ENCODE data around the gene PNLIPRP1.

The PNLIPRP1 gene

GRCh38 chr10:116611153-116611545, 20.4 kb downstream of the PNLIPRP1 start:
- Histone ChIP-seq H3F3A (ENCODE audit: insufficient read depth) (no peaks in the 10 kb centered on the region), H3K4me2 (ENCODE audit: low read depth, low read length, poor library complexity, severe bottlenecking) (no peak overlapping the region), H3K79me2 (ENCODE audit: insufficient read depth, low read length) (no peaks in the 10 kb centered on the region), H2AFZ (ENCODE audit: low read depth, low read length, severe bottlenecking) (no peak overlapping the region), H4K20me1 (ENCODE audit: low read depth, low read length) (no peaks in the 10 kb centered on the region), H3K4me3 (ENCODE audit: insufficient read depth, low read length, poor library complexity, severe bottlenecking) (no peak overlapping the region), H3K9ac (ENCODE audit: low read length) (no peak overlapping the region), H3K9me3 (ENCODE audit: insufficient read depth, low read length) (no peaks in the 10 kb centered on the region), H3K9me2 (replicated peaks; ENCODE audit: insufficient read depth, low read length) (no peaks in the 10 kb centered on the region), H3K27ac (ENCODE audit: low read depth, low read length) (no peak overlapping the region), H3K27me3 (ENCODE audit: low read length) (no peaks in the 10 kb centered on the region), H3K36me3 (ENCODE audit: low read length) (no peaks in the 10 kb centered on the region)
- TF ChIP-seq CTCF (IDR thresholded peaks at IDR 0.05; ENCODE audit: insufficient read depth, low read length, poor library complexity, severe bottlenecking) (no peak), EZH2phosphoT487 (conservative IDR thresholded peaks at IDR 0.05; ENCODE audit: low read length) (no peak)

- Histone ChIP-seq H3K27ac (ENCODE audit: low read depth, low read length) (no peak overlapping the region), H3K9me2 (replicated peaks; ENCODE audit: insufficient read depth, low read length) (no peaks in the 10 kb centered on the region), H3K79me2 (ENCODE audit: insufficient read depth, low read length) (no peaks in the 10 kb centered on the region), H3K4me2 (ENCODE audit: low read depth, low read length, poor library complexity, severe bottlenecking) (no peak overlapping the region), H3K36me3 (ENCODE audit: low read length) (no peaks in the 10 kb centered on the region), H3K4me3 (ENCODE audit: insufficient read depth, low read length, poor library complexity, severe bottlenecking) (no peak overlapping the region), H3F3A (ENCODE audit: insufficient read depth) (no peaks in the 10 kb centered on the region), H3K9me3 (ENCODE audit: insufficient read depth, low read length) (no peaks in the 10 kb centered on the region), H3K9ac (ENCODE audit: low read length) (no peak overlapping the region), H2AFZ (ENCODE audit: low read depth, low read length, severe bottlenecking) (no peak overlapping the region), H3K27me3 (ENCODE audit: low read length) (no peaks in the 10 kb centered on the region), H4K20me1 (ENCODE audit: low read depth, low read length) (no peaks in the 10 kb centered on the region)
- TF ChIP-seq CTCF (IDR thresholded peaks at IDR 0.05; ENCODE audit: insufficient read depth, low read length, poor library complexity, severe bottlenecking) (no peak), EZH2phosphoT487 (conservative IDR thresholded peaks at IDR 0.05; ENCODE audit: low read length) (no peak)
Observed at GRCh38 chr10:116612107-116612769, 21.5 kb downstream of the PNLIPRP1 start.

GRCh38 chr10:116613471-116613870, 22.7 kb downstream of the PNLIPRP1 start:
- Histone ChIP-seq H3K79me2 (ENCODE audit: insufficient read depth, low read length) (no peaks in the 10 kb centered on the region), H3K9me3 (ENCODE audit: insufficient read depth, low read length) (no peaks in the 10 kb centered on the region), H3F3A (ENCODE audit: insufficient read depth) (no peaks in the 10 kb centered on the region), H3K9me2 (replicated peaks; ENCODE audit: insufficient read depth, low read length) (no peaks in the 10 kb centered on the region), H3K27me3 (ENCODE audit: low read length) (no peaks in the 10 kb centered on the region), H3K4me3 (ENCODE audit: insufficient read depth, low read length, poor library complexity, severe bottlenecking) (no peak overlapping the region), H2AFZ (ENCODE audit: low read depth, low read length, severe bottlenecking) (no peak overlapping the region), H3K27ac (ENCODE audit: low read depth, low read length) (no peak overlapping the region), H3K9ac (ENCODE audit: low read length) (no peak overlapping the region), H3K36me3 (ENCODE audit: low read length) (no peaks in the 10 kb centered on the region), H3K4me2 (ENCODE audit: low read depth, low read length, poor library complexity, severe bottlenecking) (no peak overlapping the region), H4K20me1 (ENCODE audit: low read depth, low read length) (no peaks in the 10 kb centered on the region)
- TF ChIP-seq CTCF (IDR thresholded peaks at IDR 0.05; ENCODE audit: insufficient read depth, low read length, poor library complexity, severe bottlenecking) (no peak), EZH2phosphoT487 (conservative IDR thresholded peaks at IDR 0.05; ENCODE audit: low read length) (no peak)

Data from SU-DHL-6 (cell line).